GM19351 (cell line): Measurements from ENCODE around the gene STOM.

Experiments used
- ATAC-seq: cut with Tn5 transposase; IDR thresholded peaks from one replicate; pipeline ENCODE4 v1.9.1; 2021; ENCODE audit warnings: mild to moderate bottlenecking, moderate library complexity; ENCODE audit not compliant: unreplicated experiment

STOM gene

DNA sequence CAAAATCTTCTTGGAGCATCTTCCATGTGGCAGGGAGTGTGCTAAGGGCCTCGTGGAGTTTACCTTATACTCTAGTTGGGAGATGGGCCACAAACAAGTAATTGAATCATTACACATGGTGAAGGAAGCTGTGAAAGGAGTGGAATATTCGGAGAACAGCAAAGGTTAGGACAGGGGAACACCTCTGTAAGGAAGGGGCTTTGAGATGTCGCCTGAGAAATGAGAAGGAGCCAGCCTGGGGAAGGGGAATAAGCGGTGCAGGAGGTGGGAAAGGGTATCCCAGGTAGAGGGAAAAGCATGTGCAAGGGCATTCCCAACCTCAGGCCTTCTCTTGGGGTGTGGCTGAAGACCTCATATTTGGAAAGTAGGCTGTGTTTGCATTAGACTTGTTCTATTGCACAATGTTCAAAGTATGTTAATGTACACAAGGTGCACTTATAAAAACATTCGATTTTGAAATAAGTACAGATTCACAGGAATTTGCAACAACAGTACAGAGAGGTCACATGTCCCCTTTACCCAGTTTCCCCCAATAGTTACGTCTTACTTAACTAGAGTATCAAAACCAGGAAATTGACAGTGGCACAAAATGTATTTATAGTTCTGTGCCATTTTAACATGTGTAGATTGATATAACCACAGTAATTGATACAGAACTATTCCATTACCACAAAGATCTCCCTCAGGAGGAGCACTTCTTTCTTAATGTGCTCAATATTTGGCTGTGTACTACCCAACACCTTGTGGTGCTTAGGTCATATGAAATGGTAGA, 2.4 kb upstream of the STOM start:
- ATAC-seq = no peak

DNA sequence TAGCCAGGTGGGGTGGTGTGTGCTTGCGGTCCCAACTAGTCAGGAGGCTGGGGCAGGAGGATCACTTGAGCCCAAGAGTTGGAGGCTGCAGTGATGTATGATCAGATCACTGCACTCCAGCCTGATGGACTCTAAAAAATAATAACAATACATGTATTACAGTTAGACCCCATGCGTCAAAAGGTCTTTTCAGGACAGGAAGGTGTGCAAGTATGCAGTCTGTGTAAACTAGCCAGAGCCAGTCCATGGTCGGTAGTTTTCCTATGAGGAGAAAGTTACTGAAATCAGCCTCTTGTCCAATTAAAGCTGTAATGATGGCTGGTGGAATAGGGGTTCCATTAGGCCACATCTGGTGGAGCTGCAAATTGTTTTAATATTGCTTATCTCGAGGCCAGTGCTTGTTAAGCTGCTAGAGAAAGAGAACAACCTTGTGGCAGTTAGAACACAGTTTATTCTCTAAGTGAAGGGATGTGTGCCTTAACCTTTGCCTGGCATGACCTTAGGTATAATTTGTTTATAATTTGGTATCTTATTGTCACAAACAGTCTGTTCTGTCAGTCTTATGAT, 1.5 kb upstream of the STOM start:
- no peak for ATAC-seq

DNA sequence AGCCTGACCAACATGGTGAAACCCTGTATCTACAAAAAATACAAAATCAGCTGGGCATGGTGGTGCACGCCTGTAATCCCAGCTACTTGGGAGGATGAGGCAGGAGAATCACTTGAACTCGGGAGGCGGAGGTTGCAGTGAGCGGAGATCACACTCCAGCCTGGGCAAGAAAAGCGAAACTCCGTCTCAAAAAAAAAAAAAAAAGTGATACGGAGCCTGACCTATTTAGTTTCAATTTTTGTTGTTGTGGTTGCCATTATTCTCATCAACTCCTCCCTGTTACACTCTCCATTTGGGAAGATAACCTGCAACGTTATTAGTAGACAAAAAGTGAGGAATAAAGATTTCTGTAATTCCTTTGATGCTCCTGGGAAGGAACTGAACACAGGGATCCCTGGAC, 1.3 kb downstream of the STOM start:
- no peak for ATAC-seq

DNA sequence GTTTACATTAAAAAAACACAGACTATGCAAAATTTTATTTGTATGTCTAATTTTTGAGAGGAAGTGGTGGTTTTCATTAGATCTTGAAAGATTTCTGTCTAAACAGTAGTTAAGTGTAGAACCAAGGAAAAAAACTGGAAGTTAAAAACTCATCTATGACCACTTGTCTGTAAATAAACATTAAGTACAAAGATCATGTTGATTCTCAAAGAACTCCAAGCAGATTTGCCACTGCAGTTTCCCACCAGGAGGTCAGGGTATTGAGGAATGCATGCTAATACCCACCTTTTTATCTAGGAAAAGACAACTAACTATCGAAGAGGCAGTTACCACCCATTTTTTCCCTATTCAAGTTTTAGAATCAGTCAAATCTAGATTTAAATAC, 1.9 kb downstream of the STOM start:
- ATAC-seq = no peak

DNA sequence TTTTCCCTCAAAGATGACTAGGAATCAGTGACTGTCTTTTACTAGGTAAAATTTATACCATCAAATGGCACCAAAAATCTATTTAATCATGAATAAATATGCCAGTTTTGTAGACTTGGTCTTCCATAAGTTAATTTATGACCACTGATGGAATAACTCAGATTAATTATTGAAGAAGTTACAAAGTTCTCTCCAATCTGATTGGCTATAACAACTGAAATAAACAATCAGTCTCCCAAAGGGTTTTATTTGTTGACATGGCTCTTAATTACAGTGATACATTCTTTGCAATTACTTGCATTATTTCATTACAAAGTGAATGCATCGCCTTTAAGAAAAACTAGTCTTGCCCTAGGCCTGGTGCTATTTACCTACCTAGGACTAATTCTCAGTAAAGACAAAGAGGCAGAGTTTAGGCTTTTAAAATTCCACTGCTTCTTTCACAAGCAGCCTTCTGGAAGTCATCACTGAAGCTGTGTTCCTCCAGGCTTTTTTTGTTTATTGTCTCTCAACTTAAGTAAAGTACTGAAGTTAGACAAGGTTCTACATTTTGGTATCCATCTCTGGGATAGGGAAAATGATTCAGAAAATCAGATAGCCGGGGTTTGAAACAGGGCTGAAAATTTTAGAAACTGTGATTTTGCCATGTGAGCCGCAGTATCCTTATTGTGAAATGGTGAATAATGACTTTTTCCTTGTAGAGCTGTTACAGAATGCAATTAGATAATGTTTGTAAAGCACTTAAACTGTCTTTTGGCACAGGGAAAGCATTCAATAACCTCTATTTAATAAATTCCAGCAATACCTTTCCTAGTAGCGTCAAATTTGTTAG, 2.5 kb downstream of the STOM start:
- no peak for ATAC-seq

DNA sequence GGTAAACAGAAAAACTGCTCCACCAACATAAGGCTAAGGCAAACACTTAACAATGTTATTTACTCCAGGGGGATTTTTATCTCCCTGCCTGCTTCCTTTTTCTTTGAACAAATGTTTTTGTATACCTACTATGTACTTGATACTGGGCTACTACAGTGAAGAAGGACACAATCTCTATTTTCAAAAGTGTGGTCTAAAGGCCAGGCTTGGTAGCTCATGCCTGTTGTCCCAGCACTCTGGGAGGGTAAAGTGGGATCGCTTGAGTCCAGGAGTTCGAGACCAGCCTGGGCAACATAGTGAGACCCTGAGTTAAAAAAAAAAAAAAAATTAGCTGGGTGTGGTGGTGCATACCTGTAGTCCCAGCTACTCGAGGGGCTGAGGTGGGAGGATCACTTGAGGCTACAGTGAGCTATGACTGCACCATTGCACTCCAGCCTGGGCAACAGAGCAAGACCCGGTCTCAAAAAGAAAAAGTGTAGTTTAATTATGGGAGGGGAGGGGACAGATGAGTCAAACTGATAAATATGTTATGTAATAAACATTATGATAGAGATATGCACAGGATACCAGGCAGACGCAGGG, 3.3 kb downstream of the STOM start:
- ATAC-seq = no peak

DNA sequence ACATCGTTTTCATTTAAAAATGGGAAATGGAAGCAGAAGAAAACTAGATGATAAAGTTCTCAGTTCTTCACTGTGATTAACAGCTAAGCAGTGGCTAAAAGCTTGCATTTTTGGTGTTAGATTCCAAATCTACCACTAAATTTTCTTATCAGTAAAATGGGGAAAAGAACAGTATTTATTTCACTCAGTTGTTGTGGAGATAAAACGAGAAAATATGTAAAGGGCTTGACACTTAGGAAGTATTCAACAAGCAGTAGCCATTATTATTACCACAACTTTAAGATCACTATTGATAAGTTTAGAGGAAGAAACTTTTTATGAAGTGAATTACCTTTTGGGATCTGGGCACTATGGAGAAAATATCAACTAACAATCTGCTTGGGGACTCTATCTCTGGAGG, 4.5 kb downstream of the STOM start:
- ATAC-seq = no peak

DNA sequence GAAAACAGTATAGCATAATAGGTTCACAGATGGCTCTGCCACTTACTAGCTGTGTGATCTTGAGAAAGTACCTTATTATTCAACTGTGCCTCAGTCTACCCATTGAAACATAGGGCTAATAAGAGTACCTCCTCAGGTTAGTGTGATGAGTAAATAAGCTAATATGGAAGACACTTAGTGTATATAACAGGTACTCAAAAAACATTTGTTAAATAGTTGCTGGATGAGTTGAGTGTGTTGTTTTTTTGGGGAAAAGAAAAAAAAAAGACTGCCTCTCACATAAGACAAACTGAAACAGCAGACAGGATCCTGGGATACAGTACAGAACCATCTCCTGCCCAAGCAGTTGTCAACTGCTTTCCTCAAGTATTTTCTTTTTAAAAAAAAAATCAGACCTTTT, 5.2 kb downstream of the STOM start:
- no peak for ATAC-seq

DNA sequence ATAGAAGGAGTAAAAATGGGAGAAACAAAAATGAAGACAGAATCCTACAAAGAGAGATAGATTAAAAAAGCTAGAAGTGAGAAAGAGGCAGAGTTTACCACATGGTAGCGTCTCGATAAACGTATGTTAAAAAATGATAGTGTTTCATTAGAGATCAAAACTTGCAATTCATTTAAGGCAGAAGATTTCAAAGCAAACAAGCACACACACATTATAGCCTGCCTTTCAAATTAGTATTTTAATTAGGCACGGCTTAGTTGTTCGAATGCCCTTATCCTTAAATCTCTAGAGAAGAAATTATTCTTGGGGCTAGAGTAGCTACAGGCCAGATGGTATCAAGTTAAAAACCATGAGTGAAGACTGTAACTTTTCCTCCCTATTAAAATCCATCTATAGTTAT, 6.0 kb downstream of the STOM start:
- no peak for ATAC-seq

DNA sequence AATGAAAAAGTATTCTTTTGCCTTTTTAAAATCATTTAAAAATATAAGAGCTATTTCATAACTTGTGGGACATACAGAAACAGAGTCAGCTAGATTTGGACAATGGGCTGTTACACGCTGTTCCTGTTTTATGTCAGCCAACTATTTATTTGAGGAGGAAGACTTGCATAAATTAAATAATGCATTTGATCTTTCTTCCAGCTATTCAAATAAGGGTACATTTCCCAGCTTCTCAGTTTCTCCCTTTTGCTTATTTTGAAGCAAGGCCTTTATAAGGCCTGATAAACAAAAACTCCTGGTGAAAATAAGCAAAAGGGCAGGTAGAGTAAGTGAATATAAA, 6.5 kb downstream of the STOM start:
- no peak for ATAC-seq

DNA sequence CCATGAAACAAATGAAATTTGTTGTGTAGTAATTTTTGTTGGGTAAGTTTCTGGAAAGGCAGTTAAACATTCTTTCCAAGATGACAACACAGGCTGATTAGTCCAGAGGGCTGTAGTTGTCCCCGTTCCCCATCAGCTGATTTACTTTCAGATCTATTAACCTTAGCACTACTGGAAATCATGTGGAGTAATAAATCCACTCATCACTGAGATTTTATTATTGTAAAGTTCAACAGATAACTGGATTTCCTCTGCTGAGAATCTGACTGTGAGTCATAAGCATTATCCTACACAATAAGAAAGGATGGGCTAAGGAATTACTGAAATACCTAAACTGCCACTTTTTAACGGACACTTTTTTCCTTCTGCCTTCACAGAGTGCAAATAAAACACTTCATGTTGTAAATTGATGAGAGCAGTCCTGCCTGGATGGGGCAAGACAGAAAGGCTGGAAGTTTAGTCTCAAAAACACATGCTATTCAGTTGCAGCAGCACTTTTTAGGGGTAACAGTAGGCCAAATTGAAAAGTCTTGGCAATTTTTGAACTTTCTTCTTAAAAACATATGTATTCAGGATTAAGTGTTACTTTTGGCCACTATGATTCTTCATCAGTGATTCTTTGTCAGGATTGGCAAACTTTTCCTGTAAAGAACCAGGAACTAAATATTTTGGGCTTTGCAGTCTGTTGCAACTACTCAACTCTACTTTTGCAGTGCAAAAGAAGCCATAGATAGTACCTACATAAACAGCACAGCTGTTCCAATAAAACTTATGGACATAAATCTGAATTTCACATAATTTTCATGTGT, 7.0 kb downstream of the STOM start:
- ATAC-seq = no peak

DNA sequence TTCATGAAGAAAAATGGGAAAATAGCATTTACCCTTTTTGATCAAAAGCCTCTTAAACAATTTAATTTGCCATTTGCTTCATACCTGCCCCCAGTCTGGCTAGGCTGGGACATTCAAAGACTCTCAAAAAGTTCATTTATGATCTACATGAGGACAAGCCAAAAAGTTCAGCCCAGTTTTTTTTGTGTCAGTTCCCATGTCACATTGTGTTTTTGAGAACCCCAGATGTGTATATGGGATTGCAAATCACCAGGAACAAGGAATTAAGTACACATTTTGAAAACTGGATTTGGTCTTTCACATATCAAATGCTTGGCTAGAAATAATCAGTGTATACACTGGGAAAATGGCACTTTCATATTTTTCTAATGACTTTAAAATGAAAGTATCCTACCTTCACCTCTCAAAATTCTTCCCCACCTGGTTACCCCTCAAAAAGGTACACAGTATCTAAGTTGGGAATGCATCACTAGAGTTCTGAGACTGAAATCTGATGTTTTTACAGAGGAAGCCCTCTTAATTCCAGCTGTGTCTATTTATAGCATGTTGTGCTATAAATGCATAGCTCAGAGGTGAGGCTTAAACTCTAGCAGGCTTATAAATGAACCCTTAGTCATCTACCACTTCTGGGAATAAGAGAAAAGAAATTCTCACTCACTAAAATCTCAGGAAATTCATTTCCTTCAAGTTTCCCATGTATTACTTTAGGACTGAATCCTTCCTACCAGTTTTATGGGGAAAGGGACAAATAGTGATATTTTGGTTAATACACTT, 9.3 kb downstream of the STOM start:
- no peak for ATAC-seq

DNA sequence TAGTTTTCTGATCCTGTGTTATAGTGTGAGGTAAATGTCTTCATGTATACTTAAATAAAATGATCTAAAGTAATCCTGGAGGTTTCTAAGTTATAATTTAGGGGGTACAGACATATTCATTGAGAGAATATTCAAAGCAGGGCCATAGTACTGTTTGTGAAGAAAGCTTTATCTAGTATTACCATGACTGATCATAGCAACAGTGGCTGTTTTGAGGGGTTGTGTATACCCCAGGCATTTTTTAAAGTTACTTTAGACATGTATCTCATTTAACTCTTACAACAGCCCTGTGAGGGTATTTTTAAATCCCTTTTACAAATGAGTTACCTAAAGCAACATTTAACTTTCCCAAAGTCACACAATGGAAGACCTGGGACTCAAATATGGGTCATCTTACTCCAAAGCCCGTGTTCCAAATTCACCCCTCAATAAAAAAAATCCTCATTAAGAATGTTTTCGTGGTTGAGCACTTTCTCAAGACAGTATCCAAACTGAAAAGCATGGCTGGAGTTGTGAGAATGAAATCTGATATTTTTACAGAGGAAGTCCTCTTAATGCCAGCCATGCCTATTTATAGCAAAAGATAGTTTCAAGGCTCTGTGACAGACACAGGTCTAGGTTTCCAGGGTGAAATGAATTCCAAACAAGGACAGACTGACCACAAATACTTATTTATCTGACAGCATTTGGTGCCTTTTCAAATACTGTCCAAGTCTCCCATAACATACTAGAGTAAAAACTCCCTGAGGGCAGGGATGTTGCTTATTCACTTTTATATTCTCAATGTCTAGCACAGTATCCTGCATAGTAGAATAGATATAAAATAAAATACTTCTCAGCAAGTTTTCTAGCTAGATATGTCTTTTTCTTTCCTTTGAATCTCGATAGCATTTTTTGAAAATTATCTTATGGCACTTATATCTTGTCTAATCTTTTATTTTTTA, 10.4 kb downstream of the STOM start:
- no peak for ATAC-seq

DNA sequence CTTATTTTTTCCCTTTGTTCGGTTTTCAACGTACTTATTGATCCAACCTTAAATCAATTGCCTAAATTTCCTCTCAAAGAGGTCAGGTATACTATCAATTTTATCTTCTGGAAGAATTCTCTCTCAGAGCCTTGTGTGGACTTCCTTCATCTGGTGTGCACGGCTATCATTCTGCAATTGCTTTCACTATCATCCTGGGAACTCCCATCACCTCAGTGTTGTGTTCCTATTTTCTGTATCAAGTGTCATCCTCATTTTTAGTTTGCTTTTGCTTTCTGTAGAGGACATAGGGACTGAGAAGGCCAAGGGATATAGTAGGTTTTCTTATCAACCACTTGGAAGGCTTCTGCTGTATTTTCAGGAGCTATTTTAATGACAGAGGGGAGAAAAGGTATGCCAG, 11.3 kb downstream of the STOM start:
- ATAC-seq = no peak

DNA sequence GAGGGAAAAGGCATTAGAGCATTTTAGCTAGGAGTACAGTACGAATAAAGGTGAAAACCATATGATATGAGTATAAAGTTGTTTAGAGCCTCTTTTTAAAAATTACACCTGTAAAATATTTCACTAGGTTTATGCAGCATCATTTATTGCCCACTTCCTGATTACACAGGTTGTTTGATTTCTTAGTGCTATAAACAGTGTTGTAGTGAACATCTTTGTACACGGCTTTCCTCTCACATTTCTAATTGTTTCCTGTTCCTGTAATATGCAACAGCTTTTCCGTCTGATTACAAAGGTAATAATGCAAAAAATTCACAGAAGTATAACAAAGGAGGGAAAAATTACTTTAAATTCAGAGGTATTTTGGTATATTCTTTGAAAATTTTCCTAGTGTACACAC, 13.0 kb downstream of the STOM start:
- no peak for ATAC-seq

DNA sequence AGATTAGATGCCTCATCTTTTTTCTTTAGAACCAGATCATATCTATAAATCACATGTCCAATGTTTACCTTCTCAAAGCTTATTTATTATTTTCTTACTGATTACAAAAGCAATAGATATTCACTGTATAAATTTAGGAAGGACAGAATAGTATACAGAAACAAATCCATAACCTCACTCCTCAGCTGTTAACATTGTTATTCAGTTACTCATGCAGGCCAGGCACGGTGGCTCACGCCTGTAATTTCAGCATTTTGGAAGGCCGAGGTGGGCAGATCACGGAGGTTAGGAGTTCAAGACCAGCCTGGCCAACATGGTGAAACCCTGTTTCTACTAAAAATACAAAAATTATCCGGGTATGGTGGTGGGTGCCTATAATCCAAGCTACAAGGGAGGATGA, 15.3 kb downstream of the STOM start:
- ATAC-seq = no peak

DNA sequence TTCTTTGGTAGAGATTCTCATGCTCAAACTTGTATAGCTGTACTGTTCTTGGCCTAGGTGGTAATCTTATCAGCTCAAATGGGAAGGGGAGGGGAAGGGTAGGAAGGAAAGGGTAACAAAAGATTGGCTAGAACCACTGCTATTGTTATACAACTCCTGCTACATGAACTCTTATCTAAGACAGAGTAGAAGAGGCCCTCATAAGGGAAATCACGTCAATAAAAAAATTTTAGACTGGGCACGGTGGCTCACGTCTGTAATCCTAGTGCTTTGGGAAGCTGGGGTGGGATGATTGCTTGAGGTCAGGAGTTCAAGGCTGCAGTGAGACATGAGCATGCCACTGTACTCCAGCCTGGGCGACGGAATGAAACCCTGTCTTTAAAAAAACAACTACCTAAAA, 15.9 kb downstream of the STOM start:
- peak; percentile 2 for ATAC-seq

DNA sequence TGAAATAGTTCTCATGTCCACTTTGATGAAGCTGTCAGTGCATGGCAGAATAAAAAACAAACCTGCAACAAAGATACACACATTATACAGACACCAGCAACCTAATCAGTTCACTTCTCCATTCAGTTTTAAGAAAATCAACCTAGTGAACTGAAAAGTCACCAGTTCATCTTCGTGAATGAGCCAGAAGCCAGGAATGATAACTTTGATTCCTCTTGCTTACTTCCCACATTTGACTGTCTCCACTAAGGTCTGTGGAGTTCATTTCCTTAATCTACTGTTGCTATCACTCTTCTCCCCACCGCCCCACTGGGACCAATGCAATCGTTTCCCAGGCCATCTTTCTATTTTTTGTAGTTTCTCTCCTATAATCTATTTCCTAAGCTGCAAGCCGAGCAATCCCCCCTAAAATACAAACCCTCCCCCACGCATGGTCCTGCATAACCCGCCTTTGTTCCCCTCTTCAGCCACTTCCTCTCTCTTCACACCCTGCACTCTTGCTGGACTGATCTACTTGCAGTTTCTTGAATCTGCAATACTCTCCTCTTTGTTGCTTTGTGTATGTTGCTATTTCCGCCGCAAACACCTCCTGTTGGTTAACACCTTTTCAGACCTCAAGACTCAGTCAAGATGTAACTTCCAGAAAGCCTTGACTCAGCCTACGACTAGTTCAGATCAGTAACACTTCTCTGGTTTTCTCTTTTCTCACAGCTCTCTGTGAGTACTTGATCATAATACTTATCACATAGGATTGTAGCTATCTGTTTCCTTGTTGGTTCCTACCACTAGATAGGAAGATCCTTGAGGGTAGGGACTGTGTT, 16.6 kb downstream of the STOM start:
- peak; percentile 99 for ATAC-seq
